Neural cell (in vitro differentiated cells): ENCODE results near the gene CYSRT1.

Experiments used
- CTCF ChIP-seq: fragments of 450-650 bp; IDR thresholded peaks from 2 replicates; pipeline ENCODE4 v1.5.1; 2014; ENCODE audit warnings: antibody characterized with exemption, mild to moderate bottlenecking, moderate library complexity; ENCODE audit not compliant: poor library complexity, severe bottlenecking
- POLR2AphosphoS5 ChIP-seq: IDR thresholded peaks from 2 replicates; pipeline ENCODE4 v1.6.1; 2012
- RAD21 ChIP-seq: fragments of 450-650 bp; conservative IDR thresholded peaks from 2 replicates; pipeline ENCODE4 v1.6.1; 2014; ENCODE audit warnings: antibody characterized with exemption, mild to moderate bottlenecking, moderate library complexity
- REST ChIP-seq: IDR thresholded peaks from 2 replicates; pipeline ENCODE4 v1.6.1; 2012; ENCODE audit warnings: borderline replicate concordance

GRCh38 chr9:137240841-137241489, 16.0 kb downstream of the CYSRT1 start, which contains the start of gene TUBB4B:
- TF ChIP-seq CTCF (no peak), POLR2AphosphoS5 (peak; percentile 100), REST (peak; percentile 99), RAD21 (no peak)
